HepG2 (cell line): ENCODE measurements around the gene HCN4. TPM values are rescaled to one million over a fixed set of nuclear protein-coding genes. Genes with fewer than 3 reads are reported as not detected.

Experiments
- ATAC-seq: fragments of 200-7000 bp; cut with Tn5 transposase; 3 replicates; pipeline ENCODE4 v1.9.1; 2020; ENCODE audit warnings: mild to moderate bottlenecking, moderate library complexity
- BruUV-seq: library from RNA; stranded (reverse); fragments of 400-500 nt; replicated peaks from 2 replicates; lab custom pipeline; 2021; lab: Mats Ljungman, UMichigan
- CTCF ChIA-PET: fragments of 300-600 bp; formaldehyde crosslinking; extraction: SDS; loops from one replicate; lab custom pipeline; 2021; ENCODE audit warnings: low total read pairs, inconsistent platforms, low intra/inter-chr PET ratio; lab: Yijun Ruan, JAX
- POLR2A ChIA-PET: fragments of 350-600 bp; sonication (Branson Sonifier 250); formaldehyde crosslinking; loops from one replicate; lab custom pipeline; 2020; ENCODE audit warnings: antibody characterized with exemption, inconsistent platforms; lab: Yijun Ruan, JAX
- DNase-seq: peaks from one replicate; pipeline ENCODE4 v3.0.0-alpha.2; 2015; ENCODE audit warnings: low spot score
- FAIRE-seq: peaks from 3 replicates; lab custom pipeline; 2011; peaks lifted over from hg19 to GRCh38; lab: Jason Lieb, UNC
- H2AFZ ChIP-seq: one replicate; pipeline ENCODE4 v1.6.1; 2011; ENCODE audit warnings: low read length, inconsistent platforms
- H3K27ac ChIP-seq: fragments of 300-600 bp; 3 replicates; pipeline ENCODE4 v1.8.0; 2011; ENCODE audit warnings: mixed run types, mild to moderate bottlenecking, mixed read lengths, low read length, inconsistent platforms; ENCODE audit not compliant: insufficient read depth; ENCODE audit errors: extremely low read length
- H3K27me3 ChIP-seq, 2 experiments: fragments of 200-600 bp in 1 of 2; 2 replicates in 1 of 2; 3 replicates in 1 of 2; pipeline versions ENCODE4 v1.6.0 to v1.8.0; 2011; ENCODE audit warnings: low read length in 2 of 2, mild to moderate bottlenecking in 2 of 2, moderate library complexity in 2 of 2, inconsistent platforms in 1 of 2; ENCODE audit not compliant: insufficient read depth in 2 of 2, control insufficient read depth in 1 of 2
- H3K36me3 ChIP-seq, 2 experiments: fragments of 200-600 bp in 1 of 2; replicated peaks in 1 of 2; 2 replicates in 1 of 2; 3 replicates in 1 of 2; pipeline versions ENCODE4 v1.5.1 to v1.8.0; 2011; ENCODE audit warnings: low read length in 2 of 2, inconsistent platforms in 1 of 2; ENCODE audit not compliant: insufficient read depth in 2 of 2, control insufficient read depth in 1 of 2
- H3K4me1 ChIP-seq: 2 replicates; pipeline ENCODE4 v1.5.1; 2012; ENCODE audit warnings: low read length, inconsistent platforms; ENCODE audit not compliant: insufficient read depth
- H3K4me2 ChIP-seq: 2 replicates; pipeline ENCODE4 v1.6.0; 2011; ENCODE audit warnings: low read depth, low read length, inconsistent platforms
- H3K4me3 ChIP-seq, 3 experiments: fragments of 200-600 bp in 1 of 3; sonication (generic), shearing (Covaris generic) in 1 of 3; replicated peaks in 1 of 3; 2 replicates each; pipeline ENCODE4 v1.5.1; 2011 to 2016; ENCODE audit warnings: low read length in 3 of 3, inconsistent platforms in 2 of 3, low read depth in 2 of 3, mild to moderate bottlenecking in 2 of 3, control low read depth in 1 of 3, mixed read lengths in 1 of 3; ENCODE audit not compliant: insufficient read depth in 1 of 3
- H3K79me2 ChIP-seq: one replicate; pipeline ENCODE4 v1.6.1; 2011; ENCODE audit warnings: low read length, inconsistent platforms; ENCODE audit not compliant: insufficient read depth
- H3K9ac ChIP-seq: 2 replicates; pipeline ENCODE4 v1.6.0; 2011; ENCODE audit warnings: mild to moderate bottlenecking, low read depth, low read length, inconsistent platforms; ENCODE audit not compliant: insufficient read depth
- H3K9me3 ChIP-seq: 2 replicates; pipeline ENCODE4 v1.5.1; 2012; ENCODE audit warnings: mild to moderate bottlenecking, low read length
- H4K20me1 ChIP-seq: 2 replicates; pipeline ENCODE4 v1.6.0; 2011; ENCODE audit warnings: inconsistent platforms, mild to moderate bottlenecking, low read length, moderate library complexity; ENCODE audit not compliant: insufficient read depth
- ATF7 ChIP-seq, 2 experiments: fragments of 450-650 bp in 1 of 2; sonication (generic) in 1 of 2; formaldehyde crosslinking in 1 of 2; IDR thresholded peaks; 2 replicates each; pipeline versions ENCODE4 v1.4.0 to v1.6.1; 2016 to 2020; ENCODE audit warnings: antibody characterized with exemption in 1 of 2, mild to moderate bottlenecking in 1 of 2, missing genetic modification reagents in 1 of 2
- CTCF ChIP-seq: sonication (generic); formaldehyde crosslinking; IDR thresholded peaks from 2 replicates; pipeline ENCODE4 v1.5.0; 2020; ENCODE audit warnings: mild to moderate bottlenecking, missing genetic modification reagents, moderate library complexity
- EZH2 ChIP-seq: conservative IDR thresholded peaks from 2 replicates; pipeline ENCODE4 v1.6.1; 2012; ENCODE audit warnings: mild to moderate bottlenecking, low read depth, low read length, moderate library complexity
- KDM6A ChIP-seq: IDR thresholded peaks from 2 replicates; pipeline ENCODE4 v1.6.1; 2016; ENCODE audit warnings: low read depth
- NCOA5 ChIP-seq: sonication (generic); formaldehyde crosslinking; IDR thresholded peaks from 2 replicates; pipeline ENCODE4 v1.4.0; 2020; ENCODE audit warnings: missing genetic modification reagents
- RELA ChIP-seq: sonication (generic); formaldehyde crosslinking; IDR thresholded peaks from 2 replicates; pipeline ENCODE4 v1.4.0; 2020; ENCODE audit warnings: missing genetic modification reagents
- SETDB1 ChIP-seq: sonication (generic); formaldehyde crosslinking; IDR thresholded peaks from 2 replicates; pipeline ENCODE4 v1.5.1; 2020; ENCODE audit warnings: missing genetic modification reagents, mild to moderate bottlenecking, borderline replicate concordance
- SIN3A ChIP-seq: IDR thresholded peaks from 2 replicates; pipeline ENCODE4 v1.6.1; 2011; ENCODE audit warnings: low read depth, mild to moderate bottlenecking, control low read depth, low read length, borderline replicate concordance
- STAG1 ChIP-seq: sonication (generic); formaldehyde crosslinking; IDR thresholded peaks from 2 replicates; pipeline ENCODE4 v1.4.0; 2020; ENCODE audit warnings: missing genetic modification reagents
- THAP8 ChIP-seq: sonication (generic); formaldehyde crosslinking; IDR thresholded peaks from 2 replicates; pipeline ENCODE4 v1.5.1; 2020; ENCODE audit warnings: missing genetic modification reagents, mild to moderate bottlenecking, borderline replicate concordance
- ZBTB20 ChIP-seq: sonication (generic); formaldehyde crosslinking; IDR thresholded peaks from 2 replicates; pipeline ENCODE4 v1.8.1; 2023; ENCODE audit warnings: missing genetic modification reagents, low read depth, mild to moderate bottlenecking, borderline replicate concordance
- ZBTB44 ChIP-seq: sonication (generic); formaldehyde crosslinking; IDR thresholded peaks from 2 replicates; pipeline ENCODE4 v1.4.0; 2020; ENCODE audit warnings: missing genetic modification reagents
- ZNF225 ChIP-seq: sonication (generic); formaldehyde crosslinking; IDR thresholded peaks from 2 replicates; pipeline ENCODE4 v1.4.0; 2020; ENCODE audit warnings: mild to moderate bottlenecking, missing genetic modification reagents
- ZNF34 ChIP-seq: sonication (generic); formaldehyde crosslinking; IDR thresholded peaks from 2 replicates; pipeline ENCODE4 v1.4.0; 2020; ENCODE audit warnings: mild to moderate bottlenecking, missing genetic modification reagents, borderline replicate concordance
- WGBS: methylation state at CpG from one replicate; pipeline ENCODE4 v1.1.6; 2017; ENCODE audit warnings: low lambda C conversion rate; 5-methylcytosine and 5-hydroxymethylcytosine counted together
- in situ Hi-C: cut with HindIII; loops from 2 replicates; pipeline ENCODE4 v1.10.0; 2017; ENCODE audit warnings: low pct_unique_long_range_greater_than_20kb; ENCODE audit not compliant: extremely low pct_ligation_motif_present
- intact Hi-C: fragments of 100-400 bp; cut with micrococcal nuclease; formaldehyde crosslinking; loops from one replicate; pipeline ENCODE4 v1.10.0; 2022; ENCODE audit not compliant: unreplicated experiment
- polyA plus RNA-seq, 8 experiments: library from polyadenylated mRNA; depleted of rRNA in 3 of 8; stranded (reverse) in 7 of 8; unstranded in 1 of 8; fragments of >200 nt; fragmentation: Illumina TruSeq in 4 of 8; extraction: Trizol in 4 of 8; gene quantifications; 2 replicates each; pipeline versions ENCODE4 v1.2.1 to v1.2.3, GENCODE V29; 2011 to 2016; ENCODE audit warnings: low read depth in 4 of 8, missing spikeins in 1 of 8, mixed read lengths in 1 of 8; ENCODE audit not compliant: insufficient read depth in 1 of 8
- total RNA-seq, 5 experiments: library from RNA; depleted of rRNA; stranded (reverse); fragments of >200 nt; fragmentation: Illumina TruSeq; extraction: Trizol; gene quantifications; 2 replicates each; pipeline ENCODE4 v1.2.3, GENCODE V29; 2016; ENCODE audit warnings: low read depth in 1 of 5

HCN4 gene
- total and polyA plus RNA-seq, 2 of the 13 experiments (the other 11 are each of a cell fraction or from before 2014, with no cell fraction given) = not detected

GRCh38 chr15:73344056-73344455 is 24.7 kb downstream of the HCN4 start:
- Histone ChIP-seq H3K36me3 (no peaks in the 10 kb centered on the region), H2AFZ (no peak overlapping the region), H3K4me3 (no peak overlapping the region), H3K27me3 (no peaks in the 10 kb centered on the region; a peak in 1 of 5 replicates), H3K9me3 (no peaks in the 10 kb centered on the region), H3K4me2 (no peak overlapping the region), H4K20me1 (no peaks in the 10 kb centered on the region), H3K79me2 (no peaks in the 10 kb centered on the region), H3K9ac (no peak overlapping the region), H3K27ac (no peak overlapping the region), H3K4me1 (no peaks in the 10 kb centered on the region)
- CTCF ChIA-PET = no interaction called here
- POLR2A ChIA-PET = no interaction called here
- intact Hi-C loops = no loop called here
- 14% methylated on average over 2 of the region's 3 CpGs for WGBS
- FAIRE-seq (no peak), DNase-seq (no peak), ATAC-seq (no peak)
- BruUV-seq = no TSS peak
- in situ Hi-C loops = no loop called here
- TF ChIP-seq EZH2 (no peak), KDM6A (CRISPR knock-in tag) (no peak), THAP8 (CRISPR knock-in tag) (no peak), SETDB1 (no peak), ZNF225 (CRISPR knock-in tag) (no peak), ATF7 (IDR thresholded peaks at IDR 0.05) (no peak), ATF7 (CRISPR knock-in tag; IDR thresholded peaks at IDR 0.05) (no peak)

GRCh38 chr15:73341886-73342600 is 26.7 kb downstream of the HCN4 start:
- CTCF ChIA-PET = no interaction called here
- WGBS = 72% methylated on average over 7 of the region's 14 CpGs
- Histone ChIP-seq H3K36me3 (no peaks in the 10 kb centered on the region), H3K9ac (no peak overlapping the region), H3K9me3 (no peaks in the 10 kb centered on the region), H3K4me2 (no peak overlapping the region), H3K79me2 (no peaks in the 10 kb centered on the region), H4K20me1 (no peaks in the 10 kb centered on the region), H3K27me3 (peaks cover 5 to 15% of the 10 kb centered on the region in 2 experiments; a peak in 4 of 5 replicates), H2AFZ (no peak overlapping the region), H3K27ac (no peak overlapping the region), H3K4me3 (no peak overlapping the region), H3K4me1 (no peaks in the 10 kb centered on the region)
- in situ Hi-C loops (no loop called here), intact Hi-C loops (no loop called here)
- POLR2A ChIA-PET = no interaction called here
- BruUV-seq = no TSS peak
- ATAC-seq = no peak
- DNase-seq = no peak
- no peak for FAIRE-seq
- TF ChIP-seq ZBTB20 (CRISPR knock-in tag) = no peak
- TF ChIP-seq SIN3A = no peak
- no peak for TF ChIP-seq ZNF34 (CRISPR knock-in tag)
- TF ChIP-seq STAG1 (CRISPR knock-in tag) = no peak
- no peak for TF ChIP-seq CTCF (CRISPR knock-in tag)
- no peak for TF ChIP-seq NCOA5 (CRISPR knock-in tag)
- no peak for TF ChIP-seq RELA (CRISPR knock-in tag)
- no peak for TF ChIP-seq ZBTB44
